CD8-positive, alpha-beta memory T cell (primary cell): ENCODE results near the gene NRARP. TPM values are rescaled to one million over a fixed set of nuclear protein-coding genes. Genes with fewer than 3 reads are reported as not detected.

Source experiments
- CTCF ChIA-PET: fragments of 350-600 bp; sonication (Branson Sonifier 250); formaldehyde crosslinking; loops from one replicate; lab custom pipeline; 2021; ENCODE audit warnings: antibody characterized with exemption; lab: Charles Lee
- POLR2A ChIA-PET: fragments of 350-600 bp; sonication (Branson Sonifier 250); formaldehyde crosslinking; loops from one replicate; lab custom pipeline; 2021; ENCODE audit warnings: antibody characterized with exemption; lab: Charles Lee
- DNase-seq, 5 donors: peaks; one replicate each; pipeline versions ENCODE4 v3.0.0 to v3.0.0-alpha.2; 2020 to 2022; ENCODE audit warnings: mixed read lengths in 1 of 5
- H3K27ac ChIP-seq: one replicate; pipeline ENCODE4 v1.7.0; 2013; ENCODE audit warnings: low read depth, mild to moderate bottlenecking, low read length, moderate library complexity
- H3K27me3 ChIP-seq: 2 replicates; pipeline ENCODE4 v1.7.0; 2013; ENCODE audit warnings: low read length, mild to moderate bottlenecking; ENCODE audit not compliant: insufficient read depth, poor library complexity, severe bottlenecking
- H3K36me3 ChIP-seq: 2 replicates; pipeline ENCODE4 v1.7.0; 2013; ENCODE audit warnings: mild to moderate bottlenecking, low read length, moderate library complexity; ENCODE audit not compliant: insufficient read depth
- H3K4me1 ChIP-seq: 2 replicates; pipeline ENCODE4 v1.7.0; 2013; ENCODE audit warnings: mild to moderate bottlenecking, low read length, moderate library complexity; ENCODE audit not compliant: insufficient read depth
- H3K4me3 ChIP-seq: 2 replicates; pipeline ENCODE4 v1.7.0; 2013; ENCODE audit warnings: mild to moderate bottlenecking, low read length
- H3K9me3 ChIP-seq: 2 replicates; pipeline ENCODE4 v1.7.0; 2013; ENCODE audit warnings: mild to moderate bottlenecking, low read length
- H3K27ac Mint-ChIP-seq, 8 donors: one replicate each; pipeline ENCODE4 v1.8.0; 2020 to 2021; ENCODE audit warnings: mixed read lengths in 8 of 8, mild to moderate bottlenecking in 6 of 8, inconsistent platforms in 3 of 8, moderate library complexity in 3 of 8
- H3K27me3 Mint-ChIP-seq, 2 donors: one replicate each; pipeline ENCODE4 v1.8.0; 2020 to 2021; ENCODE audit warnings: mixed read lengths in 2 of 2, mild to moderate bottlenecking in 1 of 2, moderate library complexity in 1 of 2
- H3K36me3 Mint-ChIP-seq, 3 donors: one replicate each; pipeline ENCODE4 v1.8.0; 2020 to 2021; ENCODE audit warnings: mixed read lengths in 3 of 3, inconsistent platforms in 1 of 3, mild to moderate bottlenecking in 1 of 3
- H3K4me1 Mint-ChIP-seq, 3 donors: one replicate each; pipeline ENCODE4 v1.8.0; 2020 to 2021; ENCODE audit warnings: mixed read lengths in 3 of 3, inconsistent platforms in 1 of 3, mild to moderate bottlenecking in 1 of 3
- H3K4me3 Mint-ChIP-seq, 7 donors: one replicate each; pipeline ENCODE4 v1.8.0; 2020 to 2021; ENCODE audit warnings: mixed read lengths in 7 of 7, mild to moderate bottlenecking in 6 of 7, moderate library complexity in 4 of 7, inconsistent platforms in 2 of 7
- H3K9me3 Mint-ChIP-seq, 5 donors: one replicate each; pipeline ENCODE4 v1.8.0; 2020 to 2022; ENCODE audit warnings: mixed read lengths in 5 of 5, mild to moderate bottlenecking in 3 of 5, moderate library complexity in 2 of 5, inconsistent platforms in 1 of 5
- polyA plus RNA-seq: library from polyadenylated mRNA; unstranded; fragments of 300-500 nt; fragmentation: Illumina TruSeq; gene quantifications from one replicate; pipeline ENCODE4 v1.2.3, GENCODE V29; 2021
- total RNA-seq, 2 experiments: library from RNA; stranded (reverse); gene quantifications; one replicate each; pipeline ENCODE4 v1.2.3, GENCODE V29; 2021

NRARP gene
- total RNA-seq (1 to 10 TPM; 1.9 to 2.3 TPM), polyA plus RNA-seq (not detected)

- POLR2A ChIA-PET = interaction anchor here (0.6 to 1.3 kb wide), 2 partner anchors 121 to 249 kb away, joined by 3 to 4 read pairs; partner anchors contain the start of genes EXD3, MRPL41 and NOXA1
- Mint-ChIP-seq H3K27ac (no peak within 1 kb of the TSS), H3K4me3 (peak within 1 kb of the TSS; percentile 35 to 87 (median 60)), H3K27me3 (peaks cover 8 to 15% of the 10 kb centered on the region in 2 donors), H3K4me1 (peaks cover 5 to 16% (median 5%) of the 10 kb centered on the region in 3 donors), H3K36me3 (no peaks in the 10 kb centered on the region), H3K9me3 (peaks cover 0 to 2% (median 0%) of the 10 kb centered on the region in 5 donors)
- Histone ChIP-seq H3K27ac (peak within 1 kb of the TSS; percentile 64), H3K27me3 (peaks cover 30% of the 10 kb centered on the region), H3K36me3 (no peaks in the 10 kb centered on the region), H3K9me3 (no peaks in the 10 kb centered on the region), H3K4me1 (peaks cover 26% of the 10 kb centered on the region), H3K4me3 (no peak within 1 kb of the TSS)
- CTCF ChIA-PET = interaction anchor here (1.5 to 1.6 kb wide), 2 partner anchors 18 to 141 kb away, joined by 3 to 4 read pairs; no protein-coding TSS in a partner anchor
- DNase-seq = peak; percentile 77 to 92 (median 81)
Measured at GRCh38 chr9:137302118-137302448, at the start of gene NRARP. NRARP (minus strand) TSS chr9:137302271; CDS start chr9:137301928, 343 bp downstream.

- ChIA-PET CTCF (no interaction called here), POLR2A (no interaction called here)
- no peak overlapping the region for H3K4me3 Mint-ChIP-seq
- peaks cover 0 to 6% (median 0%) of the 10 kb centered on the region in 5 donors for H3K9me3 Mint-ChIP-seq
- peak overlapping the region in 1 of 8 donors; percentile 29 for H3K27ac Mint-ChIP-seq
- peaks cover 0 to 4% (median 0%) of the 10 kb centered on the region in 3 donors for H3K36me3 Mint-ChIP-seq
- DNase-seq = no peak
- H3K27me3 Mint-ChIP-seq = no peaks in the 10 kb centered on the region
- no peak overlapping the region for H3K4me3 ChIP-seq
- no peaks in the 10 kb centered on the region for H3K9me3 ChIP-seq
- H3K4me1 Mint-ChIP-seq = no peaks in the 10 kb centered on the region
- no peaks in the 10 kb centered on the region for H3K27me3 ChIP-seq
- H3K36me3 ChIP-seq = no peaks in the 10 kb centered on the region
- no peak overlapping the region for H3K27ac ChIP-seq
- H3K4me1 ChIP-seq = no peaks in the 10 kb centered on the region
Measured at GRCh38 chr9:137350696-137351584, 48.9 kb upstream of the NRARP start.

- ChIA-PET POLR2A (no interaction called here), CTCF (no interaction called here)
- Mint-ChIP-seq H3K27ac (no peak overlapping the region), H3K36me3 (peaks cover 0 to 4% (median 0%) of the 10 kb centered on the region in 3 donors), H3K4me3 (no peak overlapping the region), H3K27me3 (no peaks in the 10 kb centered on the region), H3K9me3 (peaks cover 0 to 6% (median 0%) of the 10 kb centered on the region in 5 donors), H3K4me1 (no peaks in the 10 kb centered on the region)
- Histone ChIP-seq H3K9me3 (no peaks in the 10 kb centered on the region), H3K36me3 (no peaks in the 10 kb centered on the region), H3K4me1 (no peaks in the 10 kb centered on the region), H3K27me3 (no peaks in the 10 kb centered on the region), H3K27ac (no peak overlapping the region), H3K4me3 (no peak overlapping the region)
- no peak for DNase-seq
Measured at GRCh38 chr9:137349471-137350033, 47.5 kb upstream of the NRARP start.

- Mint-ChIP-seq H3K4me1 (no peaks in the 10 kb centered on the region), H3K27ac (no peak overlapping the region)
- POLR2A ChIA-PET = no interaction called here
Measured at GRCh38 chr9:137348769-137349470, 46.8 kb upstream of the NRARP start.

GRCh38 chr9:137347928-137348327 is 45.9 kb upstream of the NRARP start:
- Histone ChIP-seq H3K36me3 (no peaks in the 10 kb centered on the region), H3K9me3 (no peaks in the 10 kb centered on the region), H3K4me1 (no peaks in the 10 kb centered on the region), H3K27ac (no peak overlapping the region), H3K4me3 (no peak overlapping the region), H3K27me3 (no peaks in the 10 kb centered on the region)
- Mint-ChIP-seq H3K4me1 (no peaks in the 10 kb centered on the region), H3K36me3 (peaks cover 0 to 4% (median 0%) of the 10 kb centered on the region in 3 donors), H3K27me3 (no peaks in the 10 kb centered on the region), H3K27ac (no peak overlapping the region), H3K4me3 (no peak overlapping the region), H3K9me3 (peaks cover 0 to 6% (median 0%) of the 10 kb centered on the region in 5 donors)
- DNase-seq = no peak
- ChIA-PET CTCF (no interaction called here), POLR2A (no interaction called here)

More at GRCh38 chr9:137348769-137349470, 46.8 kb upstream of the NRARP start:
- no peaks in the 10 kb centered on the region for H3K27me3 Mint-ChIP-seq
- no peak overlapping the region for H3K4me3 ChIP-seq
- H3K9me3 Mint-ChIP-seq = peaks cover 0 to 6% (median 0%) of the 10 kb centered on the region in 5 donors
- no peaks in the 10 kb centered on the region for H3K27me3 ChIP-seq
- CTCF ChIA-PET = no interaction called here
- no peaks in the 10 kb centered on the region for H3K9me3 ChIP-seq
- H3K36me3 Mint-ChIP-seq = peaks cover 0 to 4% (median 0%) of the 10 kb centered on the region in 3 donors
- no peaks in the 10 kb centered on the region for H3K36me3 ChIP-seq
- DNase-seq = no peak
- H3K27ac ChIP-seq = no peak overlapping the region
- no peaks in the 10 kb centered on the region for H3K4me1 ChIP-seq
- no peak overlapping the region for H3K4me3 Mint-ChIP-seq

GRCh38 chr9:137342482-137342881 is 40.4 kb upstream of the NRARP start:
- H3K4me3 ChIP-seq = no peak overlapping the region
- no peaks in the 10 kb centered on the region for H3K27me3 Mint-ChIP-seq

GRCh38 chr9:137341227-137341626 is 39.2 kb upstream of the NRARP start:
- ChIA-PET CTCF (no interaction called here), POLR2A (no interaction called here)
- no peaks in the 10 kb centered on the region for H3K36me3 ChIP-seq
- H3K4me3 ChIP-seq = no peak overlapping the region
- no peaks in the 10 kb centered on the region for H3K27me3 ChIP-seq
- Mint-ChIP-seq H3K4me3 (no peak overlapping the region), H3K9me3 (peaks cover 3 to 7% (median 5%) of the 10 kb centered on the region in 5 donors), H3K36me3 (peaks cover under 1 to 8% (median 1%) of the 10 kb centered on the region in 3 donors), H3K27ac (no peak overlapping the region), H3K27me3 (no peaks in the 10 kb centered on the region), H3K4me1 (no peaks in the 10 kb centered on the region)
- no peaks in the 10 kb centered on the region for H3K4me1 ChIP-seq
- H3K9me3 ChIP-seq = no peaks in the 10 kb centered on the region
- DNase-seq = no peak
- no peak overlapping the region for H3K27ac ChIP-seq

More at GRCh38 chr9:137342482-137342881, 40.4 kb upstream of the NRARP start:
- Histone ChIP-seq H3K4me1 (no peaks in the 10 kb centered on the region), H3K27me3 (no peaks in the 10 kb centered on the region), H3K36me3 (no peaks in the 10 kb centered on the region), H3K9me3 (no peaks in the 10 kb centered on the region), H3K27ac (no peak overlapping the region)
- DNase-seq = no peak
- Mint-ChIP-seq H3K4me3 (no peak overlapping the region), H3K4me1 (no peaks in the 10 kb centered on the region), H3K36me3 (peaks cover 0 to 4% (median 0%) of the 10 kb centered on the region in 3 donors), H3K27ac (no peak overlapping the region), H3K9me3 (peaks cover 0 to 6% (median 0%) of the 10 kb centered on the region in 5 donors)
- ChIA-PET CTCF (no interaction called here), POLR2A (no interaction called here)
